Uterus (tissue), 4 donors: ENCODE measurements around the gene SENP3. TPM values are rescaled to one million over a fixed set of nuclear protein-coding genes. Genes with fewer than 3 reads are reported as not detected.

ENCODE experiments used
- DNase-seq, 2 donors: peaks; one replicate each; pipeline ENCODE4 v3.0.0-alpha.2; 2019 to 2020
- H3K27ac ChIP-seq, 2 donors: fragments of 200-600 bp; sonication (generic); 1 replicate in 1 of 2; 2 replicates in 1 of 2; pipeline ENCODE4 v1.5.1; 2016 to 2018
- H3K27me3 ChIP-seq, 2 donors: fragments of 200-600 bp; sonication (generic); one replicate each; pipeline ENCODE4 v1.5.1; 2018 to 2019; ENCODE audit warnings: control low read depth in 1 of 2
- H3K36me3 ChIP-seq, 2 donors: fragments of 200-600 bp; sonication (generic); one replicate each; pipeline ENCODE4 v1.5.1; 2019; ENCODE audit warnings: control low read depth in 1 of 2
- H3K4me1 ChIP-seq, 2 donors: fragments of 200-600 bp; sonication (generic); one replicate each; pipeline ENCODE4 v1.5.1; 2018 to 2019; ENCODE audit warnings: control low read depth in 1 of 2
- H3K4me3 ChIP-seq, 2 donors: fragments of 200-600 bp; sonication (generic); 1 replicate in 1 of 2; 2 replicates in 1 of 2; pipeline ENCODE4 v1.5.1; 2018 to 2019; ENCODE audit warnings: mild to moderate bottlenecking in 1 of 2
- H3K9me3 ChIP-seq, 2 donors: fragments of 200-600 bp; sonication (generic); one replicate each; pipeline ENCODE4 v1.5.1; 2019; ENCODE audit warnings: control low read depth in 1 of 2
- POLR2A ChIP-seq, 2 donors: fragments of 450-650 bp; IDR thresholded peaks; one replicate each; pipeline ENCODE4 v1.6.1; 2016; ENCODE audit warnings: antibody characterized with exemption in 2 of 2, mild to moderate bottlenecking in 1 of 2, moderate library complexity in 1 of 2
- intact Hi-C: fragments of 100-400 bp; cut with DNase I; formaldehyde crosslinking; loops from one replicate; pipeline ENCODE4 v1.15.1; 2023; ENCODE audit warnings: low total_unique reads
- total RNA-seq, 4 donors: library from RNA; depleted of rRNA in 3 of 4; stranded (reverse); fragments of >200 nt in 3 of 4; gene quantifications; one replicate each; pipeline versions ENCODE4 v1.1.0 to v1.2.4, GENCODE V29; 2014 to 2023
- TF ChIP-seq, protein P1 (sequence below), 4 experiments: fragments of 200-600 bp in 2 of 4; fragments of 450-650 bp in 2 of 4; sonication (generic) in 2 of 4; IDR thresholded peaks; one replicate each; pipeline ENCODE4 v1.5.1; 2016 to 2019; ENCODE audit warnings: antibody characterized with exemption in 4 of 4, mild to moderate bottlenecking in 2 of 4, moderate library complexity in 1 of 4
- donor health status: DM: yes; HTN: yes; CAD: no.

The SENP3 gene
- total RNA-seq, 4 donors from 2014 or later, result 45.9 to 106 (median 59.5) TPM

GRCh38 chr17:7562208-7562605 lies 488 bp downstream of the SENP3 start:
- H3K9me3 ChIP-seq, result no peaks in the 10 kb centered on the region
- peaks cover 29 to 42% of the 10 kb centered on the region in 2 donors for H3K4me1 ChIP-seq
- intact Hi-C loops, result no loop called here
- no peak for TF ChIP-seq POLR2A (IDR thresholded peaks at IDR 0.05)
- TF ChIP-seq, protein P1, sequence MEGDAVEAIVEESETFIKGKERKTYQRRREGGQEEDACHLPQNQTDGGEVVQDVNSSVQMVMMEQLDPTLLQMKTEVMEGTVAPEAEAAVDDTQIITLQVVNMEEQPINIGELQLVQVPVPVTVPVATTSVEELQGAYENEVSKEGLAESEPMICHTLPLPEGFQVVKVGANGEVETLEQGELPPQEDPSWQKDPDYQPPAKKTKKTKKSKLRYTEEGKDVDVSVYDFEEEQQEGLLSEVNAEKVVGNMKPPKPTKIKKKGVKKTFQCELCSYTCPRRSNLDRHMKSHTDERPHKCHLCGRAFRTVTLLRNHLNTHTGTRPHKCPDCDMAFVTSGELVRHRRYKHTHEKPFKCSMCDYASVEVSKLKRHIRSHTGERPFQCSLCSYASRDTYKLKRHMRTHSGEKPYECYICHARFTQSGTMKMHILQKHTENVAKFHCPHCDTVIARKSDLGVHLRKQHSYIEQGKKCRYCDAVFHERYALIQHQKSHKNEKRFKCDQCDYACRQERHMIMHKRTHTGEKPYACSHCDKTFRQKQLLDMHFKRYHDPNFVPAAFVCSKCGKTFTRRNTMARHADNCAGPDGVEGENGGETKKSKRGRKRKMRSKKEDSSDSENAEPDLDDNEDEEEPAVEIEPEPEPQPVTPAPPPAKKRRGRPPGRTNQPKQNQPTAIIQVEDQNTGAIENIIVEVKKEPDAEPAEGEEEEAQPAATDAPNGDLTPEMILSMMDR (IDR thresholded peaks at IDR 0.05), result no peak
- H3K4me3 ChIP-seq, result peak overlapping the region; percentile 72 to 79
- no peak for DNase-seq
- H3K36me3 ChIP-seq, result no peaks in the 10 kb centered on the region
- H3K27ac ChIP-seq, result peak overlapping the region; percentile 92 to 98
- H3K27me3 ChIP-seq, result no peaks in the 10 kb centered on the region

- intact Hi-C loops, result no loop called here
- Histone ChIP-seq H3K27me3 (no peaks in the 10 kb centered on the region), H3K4me1 (peaks cover 22 to 34% of the 10 kb centered on the region in 2 donors), H3K27ac (no peak overlapping the region), H3K4me3 (peak overlapping the region in 1 of 2 donors; percentile 79), H3K9me3 (no peaks in the 10 kb centered on the region), H3K36me3 (no peaks in the 10 kb centered on the region)
- no peak for TF ChIP-seq POLR2A (IDR thresholded peaks at IDR 0.05)
- no peak for DNase-seq
Observed at GRCh38 chr17:7563115-7563869, 1.6 kb downstream of the SENP3 start.

DNA sequence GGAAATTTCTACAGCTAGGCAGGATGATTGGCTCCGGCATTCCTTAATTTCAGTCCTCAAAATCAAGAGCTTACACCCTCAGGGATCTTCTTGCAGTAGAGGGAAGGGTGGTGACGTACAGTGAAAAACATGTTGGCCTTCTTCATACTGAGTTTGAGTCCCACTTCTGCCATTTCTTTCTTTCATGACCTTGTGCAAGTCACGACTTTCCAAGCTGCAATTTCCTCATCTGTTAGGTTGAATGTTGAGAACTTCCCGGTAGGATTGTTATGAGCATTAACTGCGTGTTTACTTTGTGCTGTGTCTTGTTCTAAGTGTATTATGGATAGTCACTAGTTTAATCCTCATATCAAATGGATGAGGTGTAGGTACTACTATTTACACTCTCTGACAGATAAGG lies 7.9 kb downstream of the SENP3 start:
- peaks cover 0 to 6% of the 10 kb centered on the region in 2 donors for H3K4me1 ChIP-seq
- no peaks in the 10 kb centered on the region for H3K27me3 ChIP-seq
- intact Hi-C loops, result no loop called here
- TF ChIP-seq POLR2A (IDR thresholded peaks at IDR 0.05), result no peak
- TF ChIP-seq, protein P1 (IDR thresholded peaks at IDR 0.05), result no peak
- no peaks in the 10 kb centered on the region for H3K9me3 ChIP-seq
- no peak overlapping the region for H3K27ac ChIP-seq
- H3K36me3 ChIP-seq, result no peaks in the 10 kb centered on the region
- DNase-seq, result no peak
- H3K4me3 ChIP-seq, result no peak overlapping the region

DNA sequence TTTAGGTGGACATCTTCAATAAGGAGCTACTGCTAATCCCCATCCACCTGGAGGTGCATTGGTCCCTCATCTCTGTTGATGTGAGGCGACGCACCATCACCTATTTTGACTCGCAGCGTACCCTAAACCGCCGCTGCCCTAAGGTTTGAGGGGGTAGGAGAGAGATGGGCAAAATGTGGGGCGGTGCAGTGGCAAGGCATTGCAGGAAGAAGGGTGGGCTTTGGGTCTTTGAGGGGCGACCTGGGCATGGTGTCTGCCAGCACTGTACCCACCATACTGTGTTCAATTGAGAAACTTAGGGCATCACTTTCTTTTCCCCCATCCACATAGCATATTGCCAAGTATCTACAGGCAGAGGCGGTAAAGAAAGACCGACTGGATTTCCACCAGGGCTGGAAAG lies 8.6 kb downstream of the SENP3 start:
- H3K36me3 ChIP-seq, result no peaks in the 10 kb centered on the region
- H3K4me3 ChIP-seq, result no peak overlapping the region
- no peak overlapping the region for H3K27ac ChIP-seq
- DNase-seq, result no peak
- H3K9me3 ChIP-seq, result no peaks in the 10 kb centered on the region
- no peaks in the 10 kb centered on the region for H3K27me3 ChIP-seq
- TF ChIP-seq POLR2A (IDR thresholded peaks at IDR 0.05), result no peak
- TF ChIP-seq, protein P1 (IDR thresholded peaks at IDR 0.05), result no peak
- H3K4me1 ChIP-seq, result peaks cover 0 to 6% of the 10 kb centered on the region in 2 donors
- intact Hi-C loops, result no loop called here

GRCh38 chr17:7572338-7572587 lies 10.5 kb downstream of the SENP3 start:
- intact Hi-C loops, result no loop called here

More at GRCh38 chr17:7572338-7572587, 10.5 kb downstream of the SENP3 start:
- TF ChIP-seq, protein P1 (IDR thresholded peaks at IDR 0.05), result no peak
- no peak for TF ChIP-seq POLR2A (IDR thresholded peaks at IDR 0.05)
- Histone ChIP-seq H3K27ac (peak overlapping the region; percentile 77 to 90), H3K4me3 (peak overlapping the region; percentile 40 to 100), H3K9me3 (no peaks in the 10 kb centered on the region), H3K4me1 (peaks cover 0 to 6% of the 10 kb centered on the region in 2 donors), H3K27me3 (no peaks in the 10 kb centered on the region), H3K36me3 (no peaks in the 10 kb centered on the region)
- DNase-seq, result no peak
